Peyer's patch (tissue), 4 donors: ENCODE data around the gene GPT2. TPM values are rescaled to one million over a fixed set of nuclear protein-coding genes. Genes with fewer than 3 reads are reported as not detected.

Experiments used
- DNase-seq, 3 donors: peaks; one replicate each; pipeline ENCODE4 v3.0.0-alpha.2; 2017 to 2019
- H3K27ac ChIP-seq, 4 donors: fragments of 200-600 bp; sonication (generic); one replicate each; pipeline ENCODE4 v1.5.1; 2016 to 2019
- H3K27me3 ChIP-seq, 2 donors: fragments of 200-600 bp; sonication (generic); one replicate each; pipeline ENCODE4 v1.5.1; 2019
- H3K36me3 ChIP-seq, 3 donors: fragments of 200-600 bp; sonication (generic); one replicate each; pipeline ENCODE4 v1.5.1; 2016 to 2019
- H3K4me1 ChIP-seq, 4 donors: fragments of 200-600 bp; sonication (generic); one replicate each; pipeline ENCODE4 v1.5.1; 2016 to 2019
- H3K4me3 ChIP-seq, 4 donors: fragments of 200-600 bp; sonication (generic); 1 replicate in 3 of 4; 2 replicates in 1 of 4; pipeline ENCODE4 v1.5.1; 2016 to 2019; ENCODE audit warnings: mild to moderate bottlenecking in 1 of 4
- H3K9me3 ChIP-seq, 4 donors: fragments of 200-600 bp; sonication (generic); one replicate each; pipeline ENCODE4 v1.5.1; 2016 to 2019; ENCODE audit warnings: mild to moderate bottlenecking in 1 of 4
- POLR2A ChIP-seq, 2 donors: fragments of 450-650 bp; IDR thresholded peaks; one replicate each; pipeline ENCODE4 v1.5.1; 2017; ENCODE audit warnings: antibody characterized with exemption in 2 of 2, mild to moderate bottlenecking in 2 of 2, moderate library complexity in 2 of 2
- total RNA-seq, 4 donors: library from RNA; depleted of rRNA; stranded (reverse); fragments of >200 nt; gene quantifications; one replicate each; pipeline ENCODE4 v1.1.0, GENCODE V29; 2016
- TF ChIP-seq, protein P1 (sequence below), 6 experiments: fragments of 450-650 bp in 4 of 6; fragments of 200-600 bp in 2 of 6; sonication (generic) in 1 of 6; IDR thresholded peaks; one replicate each; pipeline ENCODE4 v1.5.1; 2017 to 2019; ENCODE audit warnings: antibody characterized with exemption in 6 of 6, mild to moderate bottlenecking in 3 of 6, moderate library complexity in 1 of 6

GPT2 gene
- total RNA-seq, 4 donors from 2014 or later: 9.6 to 23.1 (median 18.2) TPM

DNA sequence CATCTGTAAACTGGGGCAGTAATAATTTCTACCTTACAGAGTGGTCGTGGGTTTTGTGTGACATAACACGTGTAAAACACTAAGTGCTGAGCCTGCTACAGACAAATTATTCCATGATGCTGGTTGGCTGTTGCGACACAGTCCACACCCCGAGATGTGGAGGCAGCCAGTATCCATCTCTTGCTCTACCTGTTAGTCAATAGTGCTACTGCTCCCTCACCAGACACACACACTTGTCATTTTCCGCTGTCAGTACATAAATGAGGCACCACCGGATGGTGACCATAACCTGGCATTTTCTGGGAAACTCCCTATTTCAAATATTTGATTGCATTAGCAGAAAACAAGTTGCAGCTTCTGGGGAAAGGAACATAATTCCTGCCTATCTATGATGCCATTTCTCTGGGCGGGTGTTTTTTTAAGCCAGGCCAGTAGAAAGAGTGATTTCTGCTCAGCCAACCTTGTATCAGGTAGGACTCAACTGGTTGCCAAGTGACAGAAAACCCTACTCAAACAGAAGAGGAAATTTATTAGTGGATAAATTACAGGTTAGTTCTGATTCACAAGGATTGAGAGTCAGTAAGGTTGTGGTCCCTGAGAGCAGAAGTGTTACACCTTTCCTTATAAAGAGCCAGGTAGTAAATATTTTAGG lies 65.2 kb downstream of the GPT2 start:
- no peak overlapping the region for H3K4me3 ChIP-seq
- no peak for DNase-seq
- no peak overlapping the region for H3K27ac ChIP-seq
- no peaks in the 10 kb centered on the region for H3K9me3 ChIP-seq
- H3K4me1 ChIP-seq: no peaks in the 10 kb centered on the region
- H3K27me3 ChIP-seq: no peaks in the 10 kb centered on the region
- TF ChIP-seq, protein P1, sequence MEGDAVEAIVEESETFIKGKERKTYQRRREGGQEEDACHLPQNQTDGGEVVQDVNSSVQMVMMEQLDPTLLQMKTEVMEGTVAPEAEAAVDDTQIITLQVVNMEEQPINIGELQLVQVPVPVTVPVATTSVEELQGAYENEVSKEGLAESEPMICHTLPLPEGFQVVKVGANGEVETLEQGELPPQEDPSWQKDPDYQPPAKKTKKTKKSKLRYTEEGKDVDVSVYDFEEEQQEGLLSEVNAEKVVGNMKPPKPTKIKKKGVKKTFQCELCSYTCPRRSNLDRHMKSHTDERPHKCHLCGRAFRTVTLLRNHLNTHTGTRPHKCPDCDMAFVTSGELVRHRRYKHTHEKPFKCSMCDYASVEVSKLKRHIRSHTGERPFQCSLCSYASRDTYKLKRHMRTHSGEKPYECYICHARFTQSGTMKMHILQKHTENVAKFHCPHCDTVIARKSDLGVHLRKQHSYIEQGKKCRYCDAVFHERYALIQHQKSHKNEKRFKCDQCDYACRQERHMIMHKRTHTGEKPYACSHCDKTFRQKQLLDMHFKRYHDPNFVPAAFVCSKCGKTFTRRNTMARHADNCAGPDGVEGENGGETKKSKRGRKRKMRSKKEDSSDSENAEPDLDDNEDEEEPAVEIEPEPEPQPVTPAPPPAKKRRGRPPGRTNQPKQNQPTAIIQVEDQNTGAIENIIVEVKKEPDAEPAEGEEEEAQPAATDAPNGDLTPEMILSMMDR (IDR thresholded peaks at IDR 0.05): no peak
- TF ChIP-seq POLR2A (IDR thresholded peaks at IDR 0.05): no peak
- no peaks in the 10 kb centered on the region for H3K36me3 ChIP-seq

DNA sequence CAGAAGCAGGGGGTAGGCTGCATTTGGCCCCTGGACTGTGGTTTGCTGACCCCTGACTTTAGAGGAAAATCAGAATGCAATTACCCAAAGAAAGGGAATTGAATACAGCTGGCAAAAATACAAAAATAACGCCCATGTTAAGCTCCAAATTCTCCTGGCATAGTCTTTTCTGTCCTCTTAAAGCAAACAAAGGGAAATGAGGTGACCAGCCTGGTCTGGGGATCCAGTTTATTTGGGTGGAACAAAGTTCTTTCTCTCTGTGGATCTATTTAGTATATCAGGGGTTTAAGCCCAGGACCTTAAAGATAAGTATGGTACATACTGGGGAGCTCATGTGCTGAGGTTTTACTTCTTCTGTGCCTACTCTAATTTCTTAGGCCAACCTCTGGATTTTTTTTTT lies 65.8 kb downstream of the GPT2 start:
- Histone ChIP-seq H3K9me3 (no peaks in the 10 kb centered on the region), H3K27ac (no peak overlapping the region), H3K27me3 (no peaks in the 10 kb centered on the region), H3K4me1 (no peaks in the 10 kb centered on the region), H3K36me3 (peaks cover 0 to 4% (median 0%) of the 10 kb centered on the region in 3 donors), H3K4me3 (no peak overlapping the region)
- TF ChIP-seq POLR2A (IDR thresholded peaks at IDR 0.05): no peak
- TF ChIP-seq, protein P1 (IDR thresholded peaks at IDR 0.05): no peak
- DNase-seq: no peak

DNA sequence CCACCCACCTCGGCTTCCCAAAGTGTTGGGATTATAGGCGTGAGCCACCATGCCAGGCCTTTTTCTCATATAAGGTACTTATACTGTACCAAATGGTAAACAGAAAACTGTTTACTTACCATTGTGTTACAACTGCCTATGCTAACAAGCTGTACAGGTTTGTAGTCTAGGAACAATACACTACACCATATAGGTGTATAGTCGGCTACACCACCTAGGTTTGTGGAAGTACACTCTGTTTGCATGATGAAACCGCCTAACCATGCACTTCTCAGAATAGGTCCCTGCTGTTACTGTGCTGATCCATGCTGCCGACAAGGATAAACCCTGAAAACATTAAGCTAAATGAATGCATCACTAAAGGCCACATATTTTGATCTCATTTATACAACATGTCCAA lies 70.4 kb downstream of the GPT2 start:
- TF ChIP-seq POLR2A (IDR thresholded peaks at IDR 0.05): no peak
- TF ChIP-seq, protein P1 (IDR thresholded peaks at IDR 0.05): no peak
- Histone ChIP-seq H3K36me3 (peaks cover 0 to 50% (median 4%) of the 10 kb centered on the region in 3 donors), H3K9me3 (no peaks in the 10 kb centered on the region), H3K27me3 (no peaks in the 10 kb centered on the region), H3K27ac (no peak overlapping the region), H3K4me1 (no peaks in the 10 kb centered on the region), H3K4me3 (no peak overlapping the region)
- DNase-seq: no peak

DNA sequence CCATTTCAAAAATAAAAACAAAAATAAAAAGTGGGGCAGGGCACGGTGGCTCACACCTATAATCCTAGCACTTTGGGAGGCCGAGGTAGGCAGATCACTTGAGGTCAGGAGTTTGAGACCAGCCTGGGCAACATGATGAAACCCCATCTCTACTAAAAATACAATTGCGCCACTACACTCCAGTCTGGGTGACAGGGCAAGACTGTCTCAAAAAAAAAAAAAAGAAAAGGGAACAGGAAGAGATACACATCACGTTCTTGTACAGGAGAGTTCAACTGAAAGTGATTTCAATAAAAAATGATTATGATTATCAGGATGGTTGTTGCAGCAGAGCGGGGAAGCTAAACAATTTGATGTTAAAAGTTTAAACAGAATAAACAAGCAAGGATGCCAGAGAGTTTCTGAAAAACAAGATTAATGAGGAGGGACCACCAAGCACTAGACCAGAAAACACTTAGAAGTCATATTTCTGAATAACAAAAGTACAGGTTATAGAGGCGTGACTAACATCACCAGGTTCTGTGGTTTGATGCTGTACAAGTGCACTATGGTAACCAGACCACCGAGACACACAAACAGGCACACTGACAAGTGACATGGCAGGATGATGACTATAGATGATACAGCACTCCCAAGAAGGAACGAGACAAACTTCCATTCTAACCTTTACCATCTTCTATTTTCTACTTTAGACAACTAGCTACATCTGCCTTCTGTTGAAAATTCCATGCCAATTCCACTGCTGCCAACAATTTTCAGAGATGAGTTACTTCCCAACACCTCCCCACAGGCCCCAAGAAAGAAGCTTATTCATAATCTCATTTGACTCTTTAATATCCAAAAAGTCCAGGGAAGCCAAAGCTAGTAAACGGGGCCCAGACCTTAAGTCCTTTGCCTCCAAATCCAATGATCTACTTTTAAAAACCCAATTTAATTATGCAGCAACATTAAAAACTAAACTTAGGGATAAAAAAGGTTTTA lies 77.5 kb downstream of the GPT2 start:
- Histone ChIP-seq H3K27ac (no peak overlapping the region), H3K36me3 (peaks cover 0 to 97% (median 4%) of the 10 kb centered on the region in 3 donors), H3K27me3 (no peaks in the 10 kb centered on the region), H3K4me3 (no peak overlapping the region), H3K9me3 (no peaks in the 10 kb centered on the region), H3K4me1 (no peaks in the 10 kb centered on the region)
- TF ChIP-seq, protein P1 (IDR thresholded peaks at IDR 0.05): no peak
- no peak for TF ChIP-seq POLR2A (IDR thresholded peaks at IDR 0.05)
- DNase-seq: no peak

DNA sequence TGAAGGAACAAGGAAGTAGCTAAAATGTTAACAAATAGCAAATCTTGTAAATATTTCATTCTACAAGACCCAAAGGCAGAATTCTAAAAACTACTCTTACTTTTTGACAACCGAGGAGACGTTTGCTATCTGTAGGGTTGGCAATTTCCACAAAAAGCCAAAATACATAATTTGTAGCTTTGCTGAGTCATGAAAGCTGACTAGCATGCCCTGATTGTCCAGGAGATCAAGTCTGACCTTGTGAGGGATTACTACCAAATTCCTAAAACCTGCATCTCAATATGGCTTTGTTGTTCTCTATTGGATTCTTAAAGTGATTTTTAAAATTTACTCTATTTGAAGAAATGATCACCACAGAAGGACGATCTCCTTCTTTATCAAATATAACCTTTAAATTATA lies 78.5 kb downstream of the GPT2 start:
- Histone ChIP-seq H3K4me1 (no peaks in the 10 kb centered on the region), H3K27me3 (no peaks in the 10 kb centered on the region), H3K36me3 (peaks cover 0 to 97% (median 0%) of the 10 kb centered on the region in 3 donors), H3K4me3 (no peak overlapping the region), H3K27ac (no peak overlapping the region), H3K9me3 (no peaks in the 10 kb centered on the region)
- DNase-seq: no peak
- TF ChIP-seq, protein P1 (IDR thresholded peaks at IDR 0.05): no peak
